ENCODE measurements around the gene GNAQ.

- TF ChIP-seq CTCF (optimal IDR thresholded peaks at IDR 0.05 in 1 of 3, IDR thresholded peaks at IDR 0.05 in 1 of 3, conservative IDR thresholded peaks at IDR 0.05 in 1 of 3; ENCODE audit: extremely low read depth in 1 of 3, insufficient read depth in 2 of 3, low read length in 3 of 3) (no peak), EZH2 (IDR thresholded peaks at IDR 0.05; ENCODE audit: low read length) (no peak)
Observed at GRCh38 chr9:77810637-77811119, 220.9 kb downstream of the GNAQ start.

All from keratinocyte (primary cell).